Endodermal cell (in vitro differentiated cells): ENCODE measurements around the gene KAZN. TPM values are rescaled to one million over a fixed set of nuclear protein-coding genes. Genes with fewer than 3 reads are reported as not detected.

Source experiments
- DNase-seq: peaks from one replicate; pipeline ENCODE4 v3.0.0-alpha.2; 2017
- H3K27ac ChIP-seq: 2 replicates; pipeline ENCODE4 v1.5.1; 2013; ENCODE audit warnings: mild to moderate bottlenecking, low read depth, low read length, moderate library complexity
- H3K27me3 ChIP-seq: 2 replicates; pipeline ENCODE4 v1.6.1; 2013; ENCODE audit warnings: mild to moderate bottlenecking, low read length, moderate library complexity; ENCODE audit not compliant: insufficient read depth, control insufficient read depth, poor library complexity, severe bottlenecking
- H3K36me3 ChIP-seq: 2 replicates; pipeline ENCODE4 v1.7.0; 2013; ENCODE audit warnings: mild to moderate bottlenecking, low read length, moderate library complexity; ENCODE audit not compliant: control insufficient read depth, insufficient read depth
- H3K4me1 ChIP-seq: one replicate; pipeline ENCODE4 v1.7.0; 2013; ENCODE audit warnings: low read length; ENCODE audit not compliant: control insufficient read depth, insufficient read depth
- H3K4me3 ChIP-seq: 2 replicates; pipeline ENCODE4 v1.5.1; 2013; ENCODE audit warnings: mild to moderate bottlenecking, low read length, moderate library complexity
- H3K9ac ChIP-seq: 2 replicates; pipeline ENCODE4 v1.6.1; 2013; ENCODE audit warnings: mild to moderate bottlenecking, low read length, moderate library complexity; ENCODE audit not compliant: poor library complexity, severe bottlenecking; ENCODE audit errors: extremely low read depth
- H3K9me3 ChIP-seq: 2 replicates; pipeline ENCODE4 v1.6.1; 2013; ENCODE audit warnings: mild to moderate bottlenecking, low read length, moderate library complexity; ENCODE audit not compliant: control insufficient read depth
- H3K27ac Mint-ChIP-seq: 2 replicates; pipeline ENCODE4 v1.8.0; 2020; ENCODE audit warnings: mixed read lengths
- H3K27me3 Mint-ChIP-seq: 2 replicates; pipeline ENCODE4 v1.8.0; 2021; ENCODE audit warnings: mild to moderate bottlenecking, mixed read lengths; ENCODE audit not compliant: insufficient read depth
- H3K36me3 Mint-ChIP-seq: 2 replicates; pipeline ENCODE4 v1.8.0; 2020; ENCODE audit warnings: low read depth, mixed read lengths
- H3K4me1 Mint-ChIP-seq: 2 replicates; pipeline ENCODE4 v1.8.0; 2020; ENCODE audit warnings: mixed read lengths
- H3K4me3 Mint-ChIP-seq: 2 replicates; pipeline ENCODE4 v1.8.0; 2020; ENCODE audit warnings: mild to moderate bottlenecking, moderate library complexity, mixed read lengths
- H3K9me3 Mint-ChIP-seq: 2 replicates; pipeline ENCODE4 v1.8.0; 2020; ENCODE audit warnings: mild to moderate bottlenecking, mixed read lengths
- WGBS, 2 experiments: methylation state at CpG; one replicate each; pipeline versions ENCODE4 v1.1.5 to v1.1.7; 2013; ENCODE audit warnings: missing lambda C conversion rate in 2 of 2, mixed read lengths in 1 of 2; ENCODE audit not compliant: insufficient coverage in 1 of 2, insufficient read length in 1 of 2; 5-methylcytosine and 5-hydroxymethylcytosine counted together
- total RNA-seq, 2 donors: library from RNA; stranded (reverse); fragmentation: NEBNext Ultra II Directional in 1 of 2; extraction: Animal tissue kit (Norgen Biotek cat#: 25700) in 1 of 2; gene quantifications; 2 replicates in 1 of 2; 3 replicates in 1 of 2; pipeline ENCODE4 v1.2.1, GENCODE V29; 2021
- TF ChIP-seq, protein P1 (sequence below): fragments of 200-600 bp; sonication (generic); conservative IDR thresholded peaks from 2 replicates; pipeline ENCODE4 v1.5.0; 2021; ENCODE audit warnings: antibody characterized with exemption, mild to moderate bottlenecking

Gene KAZN
- total RNA-seq, 2 donors from 2014 or later, result 12.4 to 13.9 TPM

DNA sequence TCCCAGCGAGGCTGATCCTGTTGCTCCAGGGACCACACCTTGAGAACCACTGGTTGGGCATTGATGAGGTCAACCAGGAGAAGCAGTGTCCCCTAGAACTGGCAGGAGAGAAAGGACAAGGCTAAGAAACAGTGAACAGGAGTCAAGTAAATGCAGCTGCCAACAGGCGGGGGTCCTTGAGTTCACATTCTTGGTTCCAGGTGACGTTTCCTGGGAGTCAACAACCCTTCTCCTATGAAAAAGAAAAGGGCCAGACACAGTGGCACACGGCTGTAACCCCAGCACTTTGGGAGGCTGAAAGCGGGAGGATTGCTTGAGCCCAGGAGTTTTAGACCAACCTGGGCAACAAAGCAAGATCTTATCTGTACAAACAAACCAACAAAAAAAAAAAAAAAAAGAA, 98.3 kb downstream of the KAZN start:
- TF ChIP-seq, protein P1, sequence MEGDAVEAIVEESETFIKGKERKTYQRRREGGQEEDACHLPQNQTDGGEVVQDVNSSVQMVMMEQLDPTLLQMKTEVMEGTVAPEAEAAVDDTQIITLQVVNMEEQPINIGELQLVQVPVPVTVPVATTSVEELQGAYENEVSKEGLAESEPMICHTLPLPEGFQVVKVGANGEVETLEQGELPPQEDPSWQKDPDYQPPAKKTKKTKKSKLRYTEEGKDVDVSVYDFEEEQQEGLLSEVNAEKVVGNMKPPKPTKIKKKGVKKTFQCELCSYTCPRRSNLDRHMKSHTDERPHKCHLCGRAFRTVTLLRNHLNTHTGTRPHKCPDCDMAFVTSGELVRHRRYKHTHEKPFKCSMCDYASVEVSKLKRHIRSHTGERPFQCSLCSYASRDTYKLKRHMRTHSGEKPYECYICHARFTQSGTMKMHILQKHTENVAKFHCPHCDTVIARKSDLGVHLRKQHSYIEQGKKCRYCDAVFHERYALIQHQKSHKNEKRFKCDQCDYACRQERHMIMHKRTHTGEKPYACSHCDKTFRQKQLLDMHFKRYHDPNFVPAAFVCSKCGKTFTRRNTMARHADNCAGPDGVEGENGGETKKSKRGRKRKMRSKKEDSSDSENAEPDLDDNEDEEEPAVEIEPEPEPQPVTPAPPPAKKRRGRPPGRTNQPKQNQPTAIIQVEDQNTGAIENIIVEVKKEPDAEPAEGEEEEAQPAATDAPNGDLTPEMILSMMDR, result no peak
- H3K4me1 ChIP-seq, result peaks cover 11% of the 10 kb centered on the region
- WGBS, 2 experiments, result 80 to 87% methylated on average over 3 to 5 of the region's 5 CpGs
- Mint-ChIP-seq H3K27ac (peak overlapping the region; percentile 36), H3K4me3 (no peak overlapping the region), H3K36me3 (no peaks in the 10 kb centered on the region), H3K27me3 (no peaks in the 10 kb centered on the region), H3K4me1 (peaks cover 39% of the 10 kb centered on the region), H3K9me3 (no peaks in the 10 kb centered on the region)
- H3K27ac ChIP-seq, result no peak overlapping the region
- H3K9ac ChIP-seq, result no peak overlapping the region
- H3K36me3 ChIP-seq, result no peaks in the 10 kb centered on the region
- H3K9me3 ChIP-seq, result no peaks in the 10 kb centered on the region
- no peak for DNase-seq
- H3K27me3 ChIP-seq, result no peaks in the 10 kb centered on the region
- no peak overlapping the region for H3K4me3 ChIP-seq

DNA sequence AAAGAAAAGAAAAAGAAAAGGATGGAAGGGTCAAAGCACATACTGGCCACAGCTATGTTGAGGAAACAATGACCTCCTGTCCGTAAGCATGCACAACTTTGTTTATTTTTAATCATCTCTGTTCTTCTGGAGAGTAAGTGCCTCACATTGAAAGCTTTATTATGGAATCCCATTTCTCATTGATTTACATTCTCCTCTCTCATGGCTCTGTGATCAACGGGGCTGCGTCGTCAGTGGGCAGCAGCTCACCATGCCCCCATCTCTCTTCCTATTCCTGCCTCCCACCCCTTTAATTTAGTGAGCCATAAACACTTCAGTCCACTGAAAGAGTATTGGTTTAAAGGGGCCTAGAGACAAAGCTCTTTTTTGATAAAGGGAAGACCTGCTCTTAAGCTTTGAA, 98.9 kb downstream of the KAZN start:
- Histone ChIP-seq H3K27me3 (no peaks in the 10 kb centered on the region), H3K9ac (no peak overlapping the region), H3K36me3 (no peaks in the 10 kb centered on the region), H3K27ac (no peak overlapping the region), H3K9me3 (no peaks in the 10 kb centered on the region), H3K4me3 (no peak overlapping the region), H3K4me1 (peaks cover 11% of the 10 kb centered on the region)
- TF ChIP-seq, protein P1, result no peak
- Mint-ChIP-seq H3K27ac (peak overlapping the region; percentile 44), H3K27me3 (no peaks in the 10 kb centered on the region), H3K36me3 (no peaks in the 10 kb centered on the region), H3K4me1 (peaks cover 35% of the 10 kb centered on the region), H3K9me3 (no peaks in the 10 kb centered on the region), H3K4me3 (no peak overlapping the region)
- no peak for DNase-seq
- WGBS, 2 experiments, result 80 to 98% methylated on average over 1 to 4 of the region's 4 CpGs

DNA sequence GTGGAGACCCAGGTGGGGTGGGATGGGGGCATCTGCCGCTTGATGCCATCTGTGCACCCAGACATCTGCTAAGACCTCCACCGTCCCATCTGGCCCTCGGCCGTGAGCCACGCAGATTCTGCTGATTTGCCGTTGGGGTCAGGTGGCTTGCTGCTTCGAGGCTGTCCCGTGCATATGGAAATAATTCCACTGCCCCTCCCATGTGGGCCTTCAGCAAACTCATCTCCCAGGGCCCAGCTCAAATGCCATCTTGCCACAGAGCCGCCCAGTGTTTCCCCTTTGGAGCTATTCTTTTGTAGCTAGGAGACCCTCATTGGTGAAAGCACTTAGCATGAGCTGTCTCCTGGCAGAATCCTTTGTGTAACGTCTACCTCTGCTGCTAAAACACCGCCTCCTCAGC, 99.8 kb downstream of the KAZN start:
- no peak for DNase-seq
- no peak overlapping the region for H3K4me3 ChIP-seq
- peaks cover 30% of the 10 kb centered on the region for H3K4me1 Mint-ChIP-seq
- H3K36me3 ChIP-seq, result no peaks in the 10 kb centered on the region
- TF ChIP-seq, protein P1, result no peak
- H3K27ac ChIP-seq, result peak overlapping the region; percentile 47
- no peak overlapping the region for H3K4me3 Mint-ChIP-seq
- H3K36me3 Mint-ChIP-seq, result no peaks in the 10 kb centered on the region
- H3K27ac Mint-ChIP-seq, result no peak overlapping the region
- H3K27me3 ChIP-seq, result no peaks in the 10 kb centered on the region
- 87 to 93% methylated on average over 6 to 11 of the region's 11 CpGs for WGBS, 2 experiments
- no peak overlapping the region for H3K9ac ChIP-seq
- no peaks in the 10 kb centered on the region for H3K9me3 Mint-ChIP-seq
- no peaks in the 10 kb centered on the region for H3K9me3 ChIP-seq
- H3K27me3 Mint-ChIP-seq, result no peaks in the 10 kb centered on the region
- peaks cover 11% of the 10 kb centered on the region for H3K4me1 ChIP-seq
